SK-N-MC (cell line): Measurements from ENCODE around the gene ITGA11.

Source experiments
- EZH2 ChIP-seq: fragments of 200-600 bp; sonication (generic); IDR thresholded peaks from one replicate; pipeline ENCODE4 v1.6.1; 2017; ENCODE audit warnings: antibody characterized with exemption
- FOXP2 ChIP-seq: optimal IDR thresholded peaks from 2 replicates; pipeline ENCODE3; 2011; ENCODE audit warnings: mild to moderate bottlenecking, moderate library complexity; ENCODE audit not compliant: insufficient read depth; ENCODE audit errors: extremely low read length, control extremely low read depth
- POLR2AphosphoS5 ChIP-seq: IDR thresholded peaks from 2 replicates; pipeline ENCODE4 v1.6.1; 2012; ENCODE audit warnings: mild to moderate bottlenecking, low read depth, low read length, borderline replicate concordance

- TF ChIP-seq POLR2AphosphoS5 = no peak
- TF ChIP-seq EZH2 = no peak
- TF ChIP-seq FOXP2 = no peak
Observed at GRCh38 chr15:68328443-68328842, 103.5 kb downstream of the ITGA11 start.
